ENCODE results near the gene GABBR2. TPM values are rescaled to one million over a fixed set of nuclear protein-coding genes. Genes with fewer than 3 reads are reported as not detected.

GABBR2 gene
- total RNA-seq, 2 donors from 2014 or later = not detected

DNA sequence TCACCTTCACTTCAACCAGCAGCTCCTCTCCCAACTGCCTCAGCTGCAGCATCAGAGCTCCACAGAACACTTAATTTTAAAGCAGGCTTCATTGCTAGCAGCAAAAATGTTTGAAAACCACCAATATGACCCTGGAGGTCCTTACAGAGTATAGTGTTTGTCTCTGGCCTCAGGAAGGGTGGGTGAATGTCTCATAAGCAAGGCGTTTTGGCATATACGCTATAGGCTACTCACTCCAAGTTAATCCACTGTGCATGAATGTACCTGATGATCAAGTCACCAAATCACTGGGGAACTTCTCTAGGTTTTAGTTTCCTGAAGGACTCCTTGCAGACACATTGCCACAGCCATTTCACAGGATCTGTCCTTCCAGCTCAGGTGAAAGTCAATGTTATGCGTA is 125.3 kb downstream of the GABBR2 start:
- Histone ChIP-seq H3K4me3 (no peak overlapping the region), H3K9me3 (no peaks in the 10 kb centered on the region), H3K27me3 (no peaks in the 10 kb centered on the region), H3K36me3 (replicated peaks in 1 of 2; ENCODE audit: insufficient read depth in 1 of 2, low read depth in 2 of 2) (no peaks in the 10 kb centered on the region), H3K4me1 (no peaks in the 10 kb centered on the region), H3K27ac (no peak overlapping the region)
- ATAC-seq = no peak
- no peak for TF ChIP-seq CTCF (IDR thresholded peaks at IDR 0.05)
- TF ChIP-seq POLR2A (IDR thresholded peaks at IDR 0.05) = no peak
- WGBS, 2 donors = 75 to 77% methylated on average over 3 of the region's 3 CpGs
- intact Hi-C loops (cut with DNase I) = no loop called here
- no peak for DNase-seq

DNA sequence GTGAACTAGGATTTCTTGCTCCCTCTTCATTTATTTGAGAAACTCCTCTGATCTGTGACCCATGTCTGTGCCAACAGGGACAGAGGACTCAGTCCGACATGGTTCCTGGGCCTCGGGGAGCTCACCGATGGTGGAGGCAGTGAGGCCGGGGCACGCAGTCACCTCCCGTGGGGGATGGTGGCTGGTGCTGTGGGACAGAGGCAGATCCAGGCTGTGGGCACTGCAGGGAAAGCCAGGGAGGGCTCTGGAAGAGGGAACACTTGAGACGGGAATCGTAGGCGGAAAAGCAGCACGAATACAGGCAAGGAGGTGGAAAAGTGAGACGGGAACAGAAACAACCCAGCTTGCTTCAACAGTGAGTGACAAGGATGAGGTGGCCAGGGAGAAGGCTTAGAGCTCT is 127.8 kb downstream of the GABBR2 start:
- TF ChIP-seq POLR2A (IDR thresholded peaks at IDR 0.05) = no peak
- TF ChIP-seq CTCF (IDR thresholded peaks at IDR 0.05) = no peak
- ATAC-seq = no peak
- no peak for DNase-seq
- intact Hi-C loops (cut with DNase I) = no loop called here
- no peaks in the 10 kb centered on the region for H3K4me1 ChIP-seq
- no peaks in the 10 kb centered on the region for H3K9me3 ChIP-seq
- no peaks in the 10 kb centered on the region for H3K36me3 ChIP-seq (replicated peaks in 1 of 2; ENCODE audit: insufficient read depth in 1 of 2, low read depth in 2 of 2)
- WGBS, 2 donors = 77 to 80% methylated on average over 11 of the region's 11 CpGs
- no peak overlapping the region for H3K4me3 ChIP-seq
- no peak overlapping the region for H3K27ac ChIP-seq
- H3K27me3 ChIP-seq = no peaks in the 10 kb centered on the region

GRCh38 chr9:98579700-98580099 is 129.0 kb downstream of the GABBR2 start:
- no peak for DNase-seq
- 27 to 36% methylated on average over 2 of the region's 2 CpGs for WGBS, 2 donors
- no peak for TF ChIP-seq CTCF (IDR thresholded peaks at IDR 0.05)
- TF ChIP-seq POLR2A (IDR thresholded peaks at IDR 0.05) = no peak
- no peak for ATAC-seq
- no peaks in the 10 kb centered on the region for H3K4me1 ChIP-seq
- H3K4me3 ChIP-seq = no peak overlapping the region
- no peaks in the 10 kb centered on the region for H3K27me3 ChIP-seq
- no peaks in the 10 kb centered on the region for H3K36me3 ChIP-seq (replicated peaks in 1 of 2; ENCODE audit: insufficient read depth in 1 of 2, low read depth in 2 of 2)
- H3K9me3 ChIP-seq = no peaks in the 10 kb centered on the region
- no peak overlapping the region for H3K27ac ChIP-seq
- intact Hi-C loops (cut with DNase I) = no loop called here

GRCh38 chr9:98577446-98577845 is 131.3 kb downstream of the GABBR2 start:
- Histone ChIP-seq H3K4me3 (no peak overlapping the region), H3K9me3 (no peaks in the 10 kb centered on the region), H3K4me1 (no peaks in the 10 kb centered on the region), H3K27me3 (no peaks in the 10 kb centered on the region), H3K36me3 (replicated peaks in 1 of 2; ENCODE audit: insufficient read depth in 1 of 2, low read depth in 2 of 2) (no peaks in the 10 kb centered on the region), H3K27ac (no peak overlapping the region)
- intact Hi-C loops (cut with DNase I) = no loop called here
- ATAC-seq = no peak
- 72 to 87% methylated on average over 2 to 3 of the region's 3 CpGs for WGBS, 2 donors
- no peak for TF ChIP-seq POLR2A (IDR thresholded peaks at IDR 0.05)
- TF ChIP-seq CTCF (IDR thresholded peaks at IDR 0.05) = no peak
- no peak for DNase-seq

DNA sequence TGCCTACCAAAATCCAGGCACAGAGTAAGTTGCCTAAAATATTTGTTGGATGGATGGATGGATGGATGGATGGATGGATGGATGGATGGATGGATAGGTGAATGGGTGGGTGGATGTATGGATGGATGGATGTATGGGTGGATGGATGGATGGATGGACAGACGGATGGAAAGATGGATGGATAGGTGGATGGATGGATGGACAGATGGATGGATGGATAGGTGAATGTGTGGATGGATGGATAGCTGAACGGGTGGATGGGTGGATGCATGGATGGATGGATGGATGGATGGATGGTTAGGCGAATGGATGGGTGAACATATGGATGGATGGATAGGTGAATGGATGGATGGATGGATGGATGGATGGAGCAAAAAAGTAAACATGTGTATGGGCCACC is 131.9 kb downstream of the GABBR2 start:
- H3K36me3 ChIP-seq (replicated peaks in 1 of 2; ENCODE audit: insufficient read depth in 1 of 2, low read depth in 2 of 2) = no peaks in the 10 kb centered on the region
- H3K4me3 ChIP-seq = no peak overlapping the region
- ATAC-seq = no peak
- TF ChIP-seq CTCF (IDR thresholded peaks at IDR 0.05) (no peak), POLR2A (IDR thresholded peaks at IDR 0.05) (no peak)
- WGBS, 2 donors = 64 to 75% methylated on average over 3 of the region's 3 CpGs
- no peaks in the 10 kb centered on the region for H3K4me1 ChIP-seq
- no peaks in the 10 kb centered on the region for H3K9me3 ChIP-seq
- H3K27me3 ChIP-seq = no peaks in the 10 kb centered on the region
- intact Hi-C loops (cut with DNase I) = no loop called here
- H3K27ac ChIP-seq = no peak overlapping the region
- DNase-seq = no peak
